ENCODE results near the gene ALX3. TPM values are rescaled to one million over a fixed set of nuclear protein-coding genes. Genes with fewer than 3 reads are reported as not detected.

Gene ALX3
- polyA plus RNA-seq, 1 experiment: not detected

DNA sequence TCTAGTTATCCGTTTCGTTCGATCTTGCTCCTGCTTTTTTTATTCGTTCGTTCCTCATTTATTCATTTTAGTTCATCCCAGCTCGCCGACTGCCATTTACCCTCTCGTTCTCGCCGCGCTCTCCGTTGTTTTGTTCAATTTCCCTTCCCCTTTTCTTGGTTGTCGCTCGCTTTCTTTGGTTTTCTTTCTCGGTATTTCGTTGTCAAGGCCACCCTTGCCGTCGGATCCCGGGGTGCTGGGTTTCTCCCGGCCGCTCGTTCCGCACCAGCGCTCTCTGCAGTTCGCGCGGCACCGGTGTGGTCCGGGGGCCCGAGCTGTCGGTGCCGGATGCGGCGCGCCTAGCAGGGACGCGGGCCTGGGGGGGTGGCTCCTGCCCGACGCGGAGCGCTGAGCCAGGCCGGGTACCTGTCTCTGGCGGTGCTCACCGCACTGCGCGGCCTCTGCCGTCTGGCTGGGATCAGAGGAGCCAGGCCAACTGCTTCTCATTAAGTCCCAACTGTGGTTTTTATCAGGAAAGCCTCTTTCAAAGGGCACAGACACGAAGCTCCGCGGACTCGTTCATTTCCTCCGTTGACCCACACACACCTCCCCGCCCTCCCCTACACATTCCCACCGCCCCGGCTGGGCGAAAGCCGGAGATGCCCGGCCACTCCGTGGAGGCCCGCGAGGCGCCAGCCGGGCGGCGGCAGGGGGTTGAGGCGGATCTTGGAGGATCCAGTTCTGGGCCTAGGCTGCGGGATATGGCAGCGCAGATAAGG is 1.6 kb downstream of the ALX3 start:
- H3K27me3 ChIP-seq (ENCODE audit: control insufficient read depth, insufficient read depth, low read length): peaks cover 74% of the 10 kb centered on the region
- no peak overlapping the region for H3K4me3 ChIP-seq (ENCODE audit: low read depth, low read length)
- H3K27ac ChIP-seq (ENCODE audit: low read depth, low read length): no peak overlapping the region
- no peak for DNase-seq (ENCODE audit: low read depth, low spot score)
- ChIA-PET POLR2A (no interaction called here), CTCF (no interaction called here)
- peaks cover 24% of the 10 kb centered on the region for H3K9me3 ChIP-seq (ENCODE audit: control insufficient read depth, insufficient read depth, low read length)
- TF ChIP-seq, protein P1, sequence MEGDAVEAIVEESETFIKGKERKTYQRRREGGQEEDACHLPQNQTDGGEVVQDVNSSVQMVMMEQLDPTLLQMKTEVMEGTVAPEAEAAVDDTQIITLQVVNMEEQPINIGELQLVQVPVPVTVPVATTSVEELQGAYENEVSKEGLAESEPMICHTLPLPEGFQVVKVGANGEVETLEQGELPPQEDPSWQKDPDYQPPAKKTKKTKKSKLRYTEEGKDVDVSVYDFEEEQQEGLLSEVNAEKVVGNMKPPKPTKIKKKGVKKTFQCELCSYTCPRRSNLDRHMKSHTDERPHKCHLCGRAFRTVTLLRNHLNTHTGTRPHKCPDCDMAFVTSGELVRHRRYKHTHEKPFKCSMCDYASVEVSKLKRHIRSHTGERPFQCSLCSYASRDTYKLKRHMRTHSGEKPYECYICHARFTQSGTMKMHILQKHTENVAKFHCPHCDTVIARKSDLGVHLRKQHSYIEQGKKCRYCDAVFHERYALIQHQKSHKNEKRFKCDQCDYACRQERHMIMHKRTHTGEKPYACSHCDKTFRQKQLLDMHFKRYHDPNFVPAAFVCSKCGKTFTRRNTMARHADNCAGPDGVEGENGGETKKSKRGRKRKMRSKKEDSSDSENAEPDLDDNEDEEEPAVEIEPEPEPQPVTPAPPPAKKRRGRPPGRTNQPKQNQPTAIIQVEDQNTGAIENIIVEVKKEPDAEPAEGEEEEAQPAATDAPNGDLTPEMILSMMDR (IDR thresholded peaks at IDR 0.05; ENCODE audit: low read depth, low read length): no peak

DNA sequence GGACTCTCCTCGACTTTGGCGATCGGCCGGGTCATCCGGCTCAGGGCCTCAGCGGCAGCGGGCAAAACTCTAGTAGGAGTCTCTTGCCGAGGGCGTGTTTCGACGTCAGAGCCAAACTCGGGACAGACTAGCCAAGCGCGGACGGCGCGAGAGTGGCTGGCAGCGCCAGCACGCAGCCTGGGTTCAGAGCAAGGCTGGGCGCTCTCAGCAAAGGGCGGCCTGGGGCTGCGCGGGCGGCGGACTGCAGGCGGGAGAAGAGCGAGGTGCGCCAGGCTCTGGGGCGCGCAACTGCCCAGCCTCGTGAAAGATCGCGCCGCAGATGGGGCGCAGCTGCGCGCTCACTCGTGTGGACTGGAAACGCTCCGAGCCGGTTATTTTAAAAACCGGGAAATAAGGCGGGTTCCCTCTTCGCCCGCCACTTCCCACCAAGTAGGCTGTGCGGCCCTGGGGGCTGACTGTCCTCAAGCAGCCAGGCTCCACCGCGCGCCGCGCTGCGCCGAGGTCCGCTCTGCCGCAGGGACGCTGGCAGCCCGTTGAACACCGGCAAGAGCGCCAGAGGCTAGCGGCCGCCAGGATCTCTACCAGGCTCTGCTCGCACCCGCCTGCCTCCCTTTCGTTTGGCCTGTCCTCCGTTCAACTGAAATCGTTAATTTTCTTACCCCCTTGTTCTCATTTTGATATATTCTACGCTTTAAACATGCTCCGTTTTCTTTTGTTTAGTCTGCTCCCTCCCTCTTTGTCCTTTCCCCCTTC is 2.4 kb downstream of the ALX3 start:
- Histone ChIP-seq H3K9me3 (ENCODE audit: control insufficient read depth, insufficient read depth, low read length) (peaks cover 24% of the 10 kb centered on the region), H3K27ac (ENCODE audit: low read depth, low read length) (no peak overlapping the region), H3K4me3 (ENCODE audit: low read depth, low read length) (no peak overlapping the region), H3K27me3 (ENCODE audit: control insufficient read depth, insufficient read depth, low read length) (peaks cover 69% of the 10 kb centered on the region)
- CTCF ChIA-PET: interaction anchor here (1.1 to 3.3 kb wide), 2 partner anchors 14 to 20 kb away, joined by 3 to 16 read pairs; no protein-coding TSS in a partner anchor
- TF ChIP-seq, protein P1 (IDR thresholded peaks at IDR 0.05; ENCODE audit: low read depth, low read length): no peak
- no peak for DNase-seq (ENCODE audit: low read depth, low spot score)
- POLR2A ChIA-PET: no interaction called here

DNA sequence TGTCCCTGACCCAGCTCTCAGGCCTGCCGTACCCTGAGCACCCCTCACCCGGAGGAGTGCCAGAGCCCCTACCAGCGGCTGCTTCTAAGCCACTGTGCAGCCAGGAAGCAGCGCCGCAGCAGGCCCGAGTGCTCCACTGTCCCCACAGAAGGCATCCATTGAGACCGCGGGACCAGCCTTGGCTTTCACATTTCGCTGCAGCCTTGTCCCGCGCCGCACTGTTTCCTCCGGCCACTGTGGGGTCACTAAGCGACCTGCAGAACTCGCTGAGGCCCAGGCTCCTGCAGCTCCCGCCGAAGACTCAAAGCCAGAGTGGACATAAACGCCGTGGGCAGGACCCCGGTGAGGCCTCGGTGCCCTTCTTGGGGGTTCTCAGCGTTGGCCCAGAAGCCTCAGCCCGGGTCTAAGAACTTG is 3.0 kb downstream of the ALX3 start:
- Histone ChIP-seq H3K27ac (ENCODE audit: low read depth, low read length) (no peak overlapping the region), H3K9me3 (ENCODE audit: control insufficient read depth, insufficient read depth, low read length) (peaks cover 24% of the 10 kb centered on the region), H3K4me3 (ENCODE audit: low read depth, low read length) (no peak overlapping the region), H3K27me3 (ENCODE audit: control insufficient read depth, insufficient read depth, low read length) (peaks cover 65% of the 10 kb centered on the region)
- DNase-seq (ENCODE audit: low read depth, low spot score): no peak
- TF ChIP-seq, protein P1 (IDR thresholded peaks at IDR 0.05; ENCODE audit: low read depth, low read length): no peak
- CTCF ChIA-PET: interaction anchor here (1.1 to 3.3 kb wide), 2 partner anchors 13 to 21 kb away, joined by 3 to 16 read pairs; no protein-coding TSS in a partner anchor
- POLR2A ChIA-PET: no interaction called here

DNA sequence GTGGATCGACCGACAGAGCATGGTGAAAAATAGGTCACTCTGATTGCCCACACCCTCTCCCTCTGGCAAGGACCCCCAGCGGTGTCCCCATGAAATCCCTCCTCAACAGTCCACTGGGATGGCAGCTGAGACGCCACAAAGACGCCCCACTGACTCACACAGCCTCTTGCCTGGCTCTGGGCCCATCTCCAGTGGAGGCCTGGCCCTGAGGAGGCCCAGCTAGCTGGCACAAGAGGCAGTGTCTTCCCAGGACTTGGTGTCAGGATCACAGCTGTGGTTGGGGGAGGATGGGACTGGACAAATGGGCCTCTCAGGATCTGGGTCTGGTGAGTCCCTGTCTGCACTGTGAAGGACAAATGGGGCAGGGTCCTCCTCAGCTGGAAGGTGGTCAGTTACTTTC is 4.6 kb downstream of the ALX3 start:
- TF ChIP-seq, protein P1 (IDR thresholded peaks at IDR 0.05; ENCODE audit: low read depth, low read length): no peak
- Histone ChIP-seq H3K4me3 (ENCODE audit: low read depth, low read length) (no peak overlapping the region), H3K27me3 (ENCODE audit: control insufficient read depth, insufficient read depth, low read length) (peaks cover 49% of the 10 kb centered on the region), H3K9me3 (ENCODE audit: control insufficient read depth, insufficient read depth, low read length) (peaks cover 24% of the 10 kb centered on the region), H3K27ac (ENCODE audit: low read depth, low read length) (no peak overlapping the region)
- POLR2A ChIA-PET: no interaction called here
- DNase-seq (ENCODE audit: low read depth, low spot score): no peak
- CTCF ChIA-PET: interaction anchor here (0.8 to 3.3 kb wide), 4 partner anchors 12 to 51 kb away, joined by 3 to 16 read pairs (median 6); no protein-coding TSS in a partner anchor

All from AG04450 (cell line).